HG02970 (cell line): ENCODE measurements around the gene RIOX2.

Source experiments
- ATAC-seq: cut with Tn5 transposase; IDR thresholded peaks from one replicate; pipeline ENCODE4 v1.9.1; 2021; ENCODE audit warnings: mild to moderate bottlenecking, moderate library complexity, moderate number of reproducible peaks; ENCODE audit not compliant: unreplicated experiment, low FRiP score

Gene RIOX2

DNA sequence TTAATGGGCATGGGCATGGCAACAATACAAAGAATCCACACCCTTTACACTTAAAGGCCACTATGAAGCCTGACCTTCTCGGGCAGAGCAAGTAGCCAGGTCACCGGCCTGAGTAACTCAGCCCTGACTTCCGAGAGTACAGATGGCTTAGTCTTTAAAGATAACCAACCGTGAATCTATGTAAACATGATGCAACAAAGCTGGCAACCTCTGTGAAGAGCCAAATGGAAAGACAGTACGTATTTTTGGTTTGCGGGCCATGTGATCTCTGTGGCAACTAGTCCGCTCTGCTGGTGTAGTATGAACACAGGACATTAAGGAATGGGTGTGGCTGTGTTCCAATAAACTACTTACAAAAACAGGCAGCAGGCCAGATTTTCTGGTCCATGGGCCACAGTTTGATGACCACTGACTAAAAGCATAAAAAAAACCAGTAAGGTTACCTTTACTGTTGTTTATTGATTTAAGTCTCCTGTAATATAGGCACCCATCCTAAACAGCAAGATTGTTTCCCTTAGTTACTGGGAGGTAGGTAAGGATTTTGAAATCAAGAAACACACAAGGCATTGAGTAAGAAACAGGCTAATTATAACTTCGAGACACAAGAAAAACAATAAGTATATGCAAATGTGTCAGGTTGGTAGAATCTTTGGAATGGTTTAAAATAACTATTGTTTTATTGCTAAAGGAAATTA, 14.5 kb downstream of the RIOX2 start:
- no peak for ATAC-seq

DNA sequence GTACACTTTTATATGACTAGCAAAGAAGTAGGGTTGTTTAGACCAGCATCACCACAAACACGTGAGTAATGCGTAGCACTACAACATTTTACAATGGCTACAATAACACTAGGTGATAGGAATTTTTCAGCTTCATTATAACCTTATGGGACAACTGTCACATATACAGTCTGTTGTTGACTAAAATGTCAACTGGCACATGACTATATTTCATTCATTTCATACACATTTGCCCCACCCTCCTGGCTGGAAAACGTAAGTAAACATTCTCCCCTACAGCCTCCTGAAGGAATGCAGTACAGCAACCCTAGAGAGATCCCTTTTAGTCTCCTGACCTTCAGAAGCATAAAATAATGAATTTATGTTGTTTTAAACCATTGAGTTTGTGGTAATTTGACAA, 16.2 kb downstream of the RIOX2 start:
- ATAC-seq: no peak

DNA sequence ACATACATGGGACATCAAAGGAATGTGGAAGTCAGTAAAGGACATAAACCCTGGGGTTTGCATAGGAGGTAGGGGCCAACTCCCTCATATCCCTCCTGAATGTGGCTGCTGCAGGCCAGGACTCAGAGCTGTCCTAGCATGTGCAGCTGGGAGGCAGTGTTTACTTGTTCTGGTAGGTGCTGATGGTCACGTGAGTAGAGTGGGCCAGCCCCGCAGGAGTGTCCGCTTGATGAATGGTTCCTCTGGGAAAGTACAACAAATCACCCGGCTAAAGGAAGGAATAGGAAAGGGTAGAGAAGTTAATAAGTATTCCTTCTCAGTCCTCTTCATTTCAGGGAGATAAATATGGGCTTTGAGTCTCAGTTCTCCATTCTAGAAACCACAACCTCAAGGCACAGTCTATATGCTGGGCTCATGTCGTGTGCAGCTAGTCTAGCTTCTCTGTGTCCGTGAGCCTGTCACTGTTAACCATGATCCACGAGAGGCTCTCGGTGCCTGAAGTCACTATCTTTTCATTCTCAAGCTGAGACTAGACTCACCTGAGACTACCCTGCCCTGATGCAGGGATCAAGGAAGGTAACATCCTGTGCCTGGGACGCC, 17.9 kb downstream of the RIOX2 start:
- ATAC-seq: no peak

DNA sequence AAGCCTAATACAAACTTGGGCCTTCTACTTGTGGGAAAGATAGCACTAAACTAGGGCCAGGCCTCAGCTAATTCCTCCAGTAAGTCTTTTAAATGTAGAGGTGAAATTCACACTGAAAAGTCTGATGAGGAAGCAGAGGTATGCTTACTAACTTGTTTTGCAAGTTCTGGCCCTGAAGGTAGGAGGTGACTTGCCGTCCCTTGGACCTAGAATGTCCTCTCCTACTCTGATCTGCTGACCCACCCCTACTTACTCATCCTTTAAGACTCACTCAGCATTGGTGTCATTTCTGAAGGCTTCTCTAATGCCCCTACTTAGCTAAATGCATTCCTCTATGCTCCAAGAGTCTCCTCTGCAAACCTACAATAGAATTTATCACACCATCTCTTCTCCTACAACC, 19.4 kb downstream of the RIOX2 start:
- ATAC-seq: no peak

DNA sequence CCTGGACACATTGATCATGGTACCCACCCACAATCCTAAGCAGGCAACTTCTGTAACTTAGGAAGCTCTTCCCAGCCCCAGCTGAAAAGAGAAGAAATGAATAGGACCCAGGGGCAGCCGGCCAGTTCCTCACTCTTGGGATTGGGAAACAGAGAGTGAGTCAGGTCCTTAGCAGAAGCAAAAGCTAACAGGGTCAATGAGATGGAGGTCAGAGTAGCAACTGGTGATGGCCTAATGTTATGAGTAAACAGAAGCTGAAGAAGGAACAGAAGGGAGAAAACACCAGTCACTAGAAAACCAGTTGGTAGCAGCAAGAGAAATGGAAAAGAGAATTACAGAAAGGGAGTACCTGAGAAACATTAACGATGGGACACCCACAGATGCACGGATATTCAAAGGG, 20.0 kb downstream of the RIOX2 start:
- ATAC-seq: no peak

DNA sequence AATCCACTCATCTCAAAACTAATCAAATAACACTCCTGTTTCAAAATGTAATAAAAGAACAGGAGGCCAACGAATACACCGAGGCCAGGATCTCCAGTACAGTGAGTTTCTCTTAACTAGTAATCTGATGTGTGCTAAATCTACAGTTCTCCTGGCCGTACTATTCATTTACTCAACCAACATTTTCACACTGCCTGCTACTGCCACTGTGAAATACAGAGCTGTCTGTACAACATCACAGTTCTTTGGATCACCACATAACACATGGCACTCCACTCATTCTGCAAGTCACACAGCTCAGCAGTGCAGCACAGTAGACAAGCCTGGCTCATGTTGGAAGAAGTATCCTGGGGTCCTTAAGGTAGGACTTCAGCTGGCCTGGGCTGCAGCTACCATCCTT, 21.9 kb downstream of the RIOX2 start:
- ATAC-seq: no peak

DNA sequence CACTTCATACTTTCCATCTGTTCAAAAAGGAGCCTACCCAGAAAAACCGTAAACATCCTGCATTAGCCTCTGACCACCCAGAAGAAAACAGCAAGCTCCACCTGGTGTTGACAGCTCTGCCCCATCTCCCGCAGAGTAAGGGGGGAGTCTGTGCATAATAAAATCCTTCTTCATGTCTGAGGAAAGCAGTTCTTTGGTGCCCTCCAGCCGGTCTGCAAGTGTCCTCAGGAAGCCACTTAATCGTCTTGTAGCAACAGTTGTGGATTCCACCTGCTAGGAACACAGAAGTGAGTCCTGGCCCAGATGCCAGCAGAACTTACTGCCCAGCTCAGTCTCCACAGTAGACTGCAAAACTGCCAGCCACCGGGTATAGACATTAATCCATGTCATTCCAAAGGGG, 22.5 kb downstream of the RIOX2 start:
- no peak for ATAC-seq

DNA sequence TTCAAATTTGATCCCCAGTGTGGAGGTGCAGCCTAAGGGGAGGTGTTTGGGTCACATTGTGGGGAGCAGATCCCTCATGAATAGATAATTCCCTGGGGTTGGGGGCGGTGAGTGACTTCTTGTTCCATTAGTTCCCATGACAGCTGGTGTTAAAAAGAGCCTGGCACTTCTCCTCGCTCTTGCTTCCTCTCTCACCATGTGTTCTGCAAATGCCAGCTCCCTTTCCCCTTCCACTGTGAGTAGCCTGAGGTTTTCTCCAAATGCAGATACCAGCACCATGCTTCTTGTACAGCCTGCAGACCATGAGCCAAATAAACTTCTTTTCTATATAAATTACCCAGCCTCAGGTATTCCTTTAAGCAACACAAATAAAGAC, 23.1 kb downstream of the RIOX2 start:
- ATAC-seq: no peak

DNA sequence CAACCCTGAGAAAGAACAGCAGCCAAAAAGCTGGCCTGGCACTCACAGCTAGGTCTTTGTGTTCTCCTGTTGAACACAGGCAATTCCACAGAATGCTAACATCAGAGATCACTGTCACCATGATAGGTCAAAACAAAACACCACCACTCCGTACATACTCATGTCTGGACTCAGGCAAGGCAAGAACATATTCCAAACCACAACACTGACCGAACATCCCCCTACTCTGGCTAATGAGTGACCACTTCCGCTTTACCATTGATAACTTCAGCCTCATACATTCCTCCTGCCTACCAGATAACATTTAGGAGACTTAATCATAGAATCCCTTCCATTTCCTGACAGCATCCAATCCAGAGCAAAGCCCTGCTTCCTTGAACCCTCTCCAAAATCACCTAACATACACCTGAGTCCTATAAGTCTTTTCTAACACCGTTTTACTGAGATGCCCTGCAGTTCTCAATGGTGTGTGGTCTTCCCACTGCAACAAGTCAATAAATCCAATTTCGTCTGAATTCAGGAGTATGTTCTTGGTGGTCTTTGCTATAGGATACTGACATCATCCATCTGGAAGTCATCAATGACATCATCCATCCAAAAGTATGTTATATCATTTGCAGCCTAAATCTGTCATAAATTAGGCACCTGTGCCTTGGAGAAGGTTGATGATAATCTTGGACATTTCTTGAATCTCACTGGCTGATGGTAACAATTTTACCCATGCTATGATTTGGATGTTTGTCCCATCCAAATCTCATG, 23.7 kb downstream of the RIOX2 start:
- ATAC-seq: no peak

DNA sequence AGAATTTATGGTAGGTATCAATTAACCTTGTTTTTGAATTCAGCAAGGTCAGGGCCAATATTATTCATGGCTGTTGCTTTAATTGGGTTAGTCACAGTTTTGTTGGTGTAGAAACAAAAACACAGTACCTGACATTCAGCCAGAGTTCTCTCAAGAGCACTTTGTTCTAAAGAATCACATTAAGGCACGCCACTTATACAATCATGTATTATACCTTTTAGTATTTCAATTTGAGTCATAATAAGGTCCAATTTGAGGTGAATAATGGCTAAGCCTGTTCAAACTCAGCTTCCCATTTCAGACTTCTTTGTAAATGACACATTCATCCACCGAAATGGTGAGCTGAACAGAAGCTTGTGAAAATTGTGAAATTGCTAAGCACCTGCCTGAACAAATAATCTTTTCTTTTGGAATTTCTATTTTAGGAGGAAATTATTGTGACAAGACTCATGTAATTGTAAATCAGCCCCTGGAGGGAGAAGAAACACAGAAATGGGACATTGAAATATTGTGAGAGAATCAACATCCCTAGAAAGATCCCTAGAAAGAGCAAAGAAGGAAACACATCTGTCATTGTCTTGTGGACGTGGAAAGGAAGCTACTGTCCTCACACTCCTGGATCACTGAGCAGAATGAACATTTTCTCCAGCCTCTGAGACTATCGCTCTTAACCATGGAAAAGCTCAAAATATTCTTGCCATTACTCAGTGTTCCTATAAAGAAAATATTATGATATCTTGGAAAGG, 29.3 kb downstream of the RIOX2 start:
- ATAC-seq: no peak

DNA sequence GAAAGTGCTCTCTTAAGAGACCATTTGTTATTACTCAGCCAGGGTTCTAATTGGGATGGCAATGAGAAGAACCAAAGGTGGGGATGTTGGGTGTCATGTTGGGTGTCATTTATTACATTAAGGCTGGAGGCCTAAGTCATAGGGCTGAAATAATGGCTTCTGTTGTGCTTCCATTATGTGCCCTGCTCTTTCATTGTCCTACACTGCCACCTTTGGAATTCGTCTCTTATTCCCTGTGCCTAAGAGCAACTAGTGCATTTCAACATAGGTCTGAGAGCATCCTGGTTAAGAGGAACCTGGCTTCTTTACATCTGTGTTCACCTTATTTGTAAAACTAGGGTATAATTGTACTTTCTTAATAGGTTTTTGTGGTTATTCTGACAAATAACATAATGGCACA, 32.2 kb downstream of the RIOX2 start:
- no peak for ATAC-seq

DNA sequence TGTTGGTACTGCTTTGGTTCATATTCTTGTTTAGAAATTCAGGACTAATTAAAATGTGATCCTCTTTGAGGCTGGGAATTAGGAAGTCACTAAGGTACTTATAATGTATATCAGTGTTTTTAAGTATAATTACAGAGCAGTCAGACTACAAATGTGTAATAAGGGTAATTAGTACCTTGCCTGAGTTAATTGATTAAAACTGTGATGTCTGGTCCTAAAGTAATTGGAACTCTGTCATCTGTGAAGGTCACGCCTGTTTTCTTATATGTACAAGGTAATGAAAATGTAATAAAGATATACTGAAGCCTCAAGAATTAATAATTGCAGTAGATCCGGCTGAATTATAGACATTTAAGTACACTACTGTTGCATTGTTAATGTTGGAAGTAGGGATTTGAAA, 32.8 kb downstream of the RIOX2 start:
- ATAC-seq: no peak

DNA sequence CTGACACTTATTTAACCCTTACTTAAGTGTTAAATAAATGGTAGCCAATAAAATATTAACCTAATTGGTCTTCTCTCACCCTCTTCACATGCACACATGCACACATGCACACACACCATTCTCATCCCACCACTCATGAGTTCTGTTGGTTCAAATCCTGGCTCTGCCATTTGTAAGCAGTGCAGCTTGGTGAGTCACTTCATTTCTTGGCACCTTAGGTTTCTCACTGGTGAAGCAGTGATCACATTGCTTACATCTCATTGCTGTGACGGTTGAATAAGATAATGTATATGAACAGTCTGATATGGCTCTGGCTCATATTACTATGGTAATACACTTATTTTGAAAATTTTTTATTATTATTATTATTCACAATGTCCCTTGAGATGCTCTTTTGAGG, 33.8 kb downstream of the RIOX2 start:
- no peak for ATAC-seq

DNA sequence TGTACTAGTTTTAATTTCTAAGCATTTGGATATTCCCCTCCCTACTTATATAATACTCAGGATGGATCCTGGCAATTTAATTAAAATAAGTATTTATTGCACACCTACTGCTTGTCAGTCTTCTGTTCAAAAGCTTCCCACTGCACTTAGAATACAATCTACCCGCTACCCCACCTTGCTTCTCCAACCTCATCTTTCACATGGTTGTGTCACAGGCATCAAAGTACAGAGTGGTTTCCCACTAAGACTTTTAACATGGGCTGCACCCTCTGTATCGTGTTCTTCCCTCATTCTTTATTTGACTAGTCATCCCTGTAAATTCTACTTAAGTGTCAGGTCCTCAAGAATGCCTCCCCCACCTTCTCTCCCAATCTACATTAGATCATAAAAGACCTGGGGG, 35.0 kb downstream of the RIOX2 start:
- no peak for ATAC-seq

DNA sequence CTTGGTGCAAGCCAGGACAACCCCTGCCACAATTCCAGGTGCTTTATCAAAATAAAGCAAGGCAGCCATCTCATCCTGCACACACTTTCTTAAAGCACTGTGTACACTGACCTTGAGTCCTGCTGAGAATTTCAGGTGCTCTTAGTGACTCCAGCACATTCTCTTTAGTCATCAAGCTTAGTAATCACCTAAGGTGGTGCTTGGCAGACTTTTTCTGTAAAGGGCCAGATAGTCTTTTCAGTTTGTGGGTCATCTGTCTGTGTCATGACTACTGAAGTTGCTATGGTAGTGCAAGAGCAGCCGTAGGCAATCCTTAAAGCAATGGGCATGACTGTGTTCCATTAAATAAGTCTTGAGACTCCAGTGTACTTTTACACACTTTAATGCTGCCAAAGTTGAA, 36.4 kb downstream of the RIOX2 start:
- no peak for ATAC-seq

DNA sequence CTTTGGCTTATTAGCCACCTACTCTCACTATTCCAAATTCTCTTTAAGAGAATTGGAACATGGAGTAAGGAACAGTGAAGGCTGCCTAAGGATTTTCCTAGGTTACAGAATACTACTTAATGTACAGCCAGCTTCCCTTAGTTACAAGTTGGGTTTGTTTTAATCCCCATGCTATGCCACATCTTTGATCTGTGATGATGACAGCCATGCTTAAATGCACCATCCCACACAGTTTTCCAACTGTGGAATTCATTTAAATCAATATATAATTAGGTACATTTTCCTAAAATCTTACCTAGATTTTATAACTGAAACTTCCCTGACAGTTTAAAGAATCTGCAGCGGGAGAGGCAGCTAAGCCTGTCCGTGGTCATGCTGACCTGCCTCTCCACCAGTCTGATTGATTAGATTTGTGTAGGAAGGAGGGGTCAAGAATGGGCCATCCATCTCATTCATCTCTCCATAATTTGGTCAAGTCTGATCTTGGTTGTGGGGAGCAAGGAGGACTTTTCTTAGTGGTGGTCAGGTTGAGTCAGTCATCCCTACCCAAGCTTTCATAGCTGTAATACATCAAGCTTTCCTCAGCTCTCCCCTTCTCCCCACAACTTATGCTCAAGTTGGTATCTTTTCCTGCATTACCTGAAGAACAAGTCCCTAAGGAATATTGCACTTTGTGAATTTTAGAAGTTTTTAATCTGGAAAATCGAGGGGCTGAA, 37.1 kb downstream of the RIOX2 start:
- ATAC-seq: no peak

DNA sequence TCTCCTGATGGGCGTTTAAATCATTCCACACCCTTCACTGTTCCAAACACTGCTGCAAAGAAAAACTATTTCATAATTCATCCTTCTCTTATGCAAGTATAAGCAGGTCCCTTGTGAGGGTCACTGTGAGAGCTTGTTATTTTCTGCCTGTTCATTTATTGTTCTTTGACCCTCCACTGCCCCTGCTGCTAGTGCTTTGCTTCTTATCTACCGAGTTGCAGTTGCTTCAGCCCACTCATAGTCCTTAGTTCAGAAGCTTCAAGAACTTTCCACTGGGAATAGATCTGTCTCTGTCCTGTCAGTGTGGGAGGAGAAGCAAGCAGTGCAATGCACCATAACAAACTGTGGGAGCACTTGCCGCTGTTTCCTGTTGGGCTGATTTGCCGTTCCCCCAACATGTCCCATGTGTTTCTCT, 39.8 kb downstream of the RIOX2 start:
- no peak for ATAC-seq

DNA sequence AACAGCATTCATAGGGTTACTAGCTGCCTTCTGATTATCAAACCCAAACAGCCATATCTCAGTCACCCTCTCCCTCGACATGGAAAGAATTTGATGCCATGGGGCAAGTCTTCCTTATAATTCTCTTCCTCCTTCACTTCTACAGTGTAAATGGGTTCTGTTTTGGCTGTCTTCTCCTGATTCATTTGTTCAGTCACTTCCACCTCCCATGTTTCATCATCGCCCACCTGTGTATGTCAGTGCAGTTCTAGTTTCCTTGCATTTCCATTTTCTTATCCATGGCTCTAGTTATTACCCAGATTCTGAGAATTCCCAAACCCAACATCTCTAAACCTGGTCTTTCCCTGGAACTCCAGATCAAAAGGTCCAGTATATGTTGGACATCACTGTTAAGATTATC, 41.0 kb downstream of the RIOX2 start:
- ATAC-seq: no peak

DNA sequence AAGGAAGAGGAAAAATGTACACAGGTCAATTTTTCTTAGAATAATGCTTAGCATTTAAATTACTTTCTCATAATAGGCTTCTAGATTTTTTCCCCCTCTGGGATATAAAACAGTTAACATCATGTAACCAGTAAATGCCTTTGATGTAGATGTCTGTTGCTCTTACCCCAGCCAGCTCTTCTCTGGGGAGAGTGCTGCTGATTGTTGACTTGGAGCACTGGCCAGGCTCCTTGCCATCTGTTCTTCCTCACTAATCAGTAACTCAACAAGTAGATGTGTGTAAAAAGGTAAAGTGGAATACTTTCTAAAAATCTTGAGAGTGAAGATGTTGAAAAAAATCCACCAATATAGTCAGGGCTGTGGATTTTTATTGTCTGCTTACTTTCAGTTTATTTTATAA, 42.2 kb downstream of the RIOX2 start:
- ATAC-seq: no peak

DNA sequence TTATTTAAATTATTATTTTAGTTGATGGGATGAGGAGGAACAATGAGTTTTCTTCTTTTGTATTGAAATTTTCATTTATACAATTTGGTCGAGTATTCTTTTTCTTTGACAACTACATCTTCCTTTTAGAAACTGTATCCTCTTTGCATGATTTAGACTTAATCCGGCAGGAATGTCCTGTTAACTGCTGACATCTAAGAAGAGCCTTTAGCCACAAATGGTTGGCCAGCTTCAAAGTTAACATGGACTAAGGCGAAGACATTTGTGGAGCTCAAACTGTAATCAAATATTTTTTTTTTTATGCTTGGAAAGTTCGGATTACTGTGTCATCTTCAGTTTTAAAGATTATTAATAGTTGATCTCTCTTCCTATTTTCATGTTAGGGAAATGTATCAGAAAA, 43.2 kb downstream of the RIOX2 start:
- no peak for ATAC-seq

DNA sequence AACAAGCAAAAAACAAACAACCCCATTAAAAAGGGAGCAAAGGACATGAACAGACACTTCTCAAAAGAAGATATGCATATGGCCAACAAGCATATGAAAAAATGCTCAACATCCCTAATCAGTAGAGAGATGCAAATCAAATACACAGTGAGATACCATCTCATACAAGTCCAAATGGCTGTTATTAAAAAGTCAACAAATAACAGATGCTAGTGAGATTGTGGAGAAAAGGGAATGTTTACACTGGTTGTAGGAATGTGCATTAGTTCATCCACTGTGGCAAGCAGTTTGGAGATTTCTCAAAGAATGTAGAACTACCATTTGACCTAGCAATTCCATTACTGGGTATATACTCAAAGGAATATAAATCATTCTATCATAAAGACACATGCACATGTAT, 44.5 kb downstream of the RIOX2 start:
- ATAC-seq: no peak
